HG03066 (cell line): ENCODE results near the gene SLC12A5.
"Not testable (repeated sequence)": the region's sequence is repeated elsewhere in the genome, so short reads cannot be mapped to it uniquely, and the experiment has no call there.

Experiments
- ATAC-seq: cut with Tn5 transposase; IDR thresholded peaks from one replicate; pipeline ENCODE4 v1.9.1; 2021; ENCODE audit warnings: low read depth; ENCODE audit not compliant: unreplicated experiment

Gene SLC12A5

GRCh38 chr20:46028772-46029371 lies at the start of gene SLC12A5:
SLC12A5 (plus strand) TSS chr20:46029215; CDS start chr20:46029345, 130 bp downstream.
- ATAC-seq, result no peak

- ATAC-seq, result no peak
Observed at GRCh38 chr20:45981261-45981660, 47.8 kb upstream of the SLC12A5 start.

- ATAC-seq, result no peak
Observed at GRCh38 chr20:45983279-45983743, 45.7 kb upstream of the SLC12A5 start.

- ATAC-seq, result no peak
Observed at GRCh38 chr20:45985573-45985972, 43.4 kb upstream of the SLC12A5 start.

- no peak for ATAC-seq
Observed at GRCh38 chr20:45987108-45987780, 41.8 kb upstream of the SLC12A5 start.

GRCh38 chr20:45988830-45989229 lies 40.2 kb upstream of the SLC12A5 start:
- not testable (repeated sequence) for ATAC-seq

GRCh38 chr20:45991616-45992015 lies 37.4 kb upstream of the SLC12A5 start:
- ATAC-seq, result no peak

GRCh38 chr20:45993197-45993951 lies 35.6 kb upstream of the SLC12A5 start:
- no peak for ATAC-seq

- ATAC-seq, result no peak
Observed at GRCh38 chr20:45994761-45995493, 34.1 kb upstream of the SLC12A5 start.

GRCh38 chr20:45995495-45996097 lies 33.4 kb upstream of the SLC12A5 start:
- not testable (repeated sequence) for ATAC-seq

GRCh38 chr20:45997187-45997586 lies 31.8 kb upstream of the SLC12A5 start:
- ATAC-seq, result no peak

- ATAC-seq, result no peak
Observed at GRCh38 chr20:45998337-45998736, 30.7 kb upstream of the SLC12A5 start.

GRCh38 chr20:45998761-45999160 lies 30.3 kb upstream of the SLC12A5 start:
- ATAC-seq, result no peak

GRCh38 chr20:45999557-46000261 lies 29.3 kb upstream of the SLC12A5 start:
- no peak for ATAC-seq

GRCh38 chr20:46000262-46000996 lies 28.6 kb upstream of the SLC12A5 start:
- ATAC-seq, result no peak

- no peak for ATAC-seq
Observed at GRCh38 chr20:46001498-46001897, 27.5 kb upstream of the SLC12A5 start.

GRCh38 chr20:46002008-46002407 lies 27.0 kb upstream of the SLC12A5 start:
- ATAC-seq, result no peak

GRCh38 chr20:46004187-46004586 lies 24.8 kb upstream of the SLC12A5 start:
- no peak for ATAC-seq

GRCh38 chr20:46004889-46005473 lies 24.0 kb upstream of the SLC12A5 start:
- ATAC-seq, result no peak
